WI38 (cell line): ENCODE data around the gene TECTB.

Experiments
- H3K4me3 ChIP-seq: 2 replicates; pipeline ENCODE4 v1.5.1; 2011; ENCODE audit warnings: low read depth, mild to moderate bottlenecking, control low read depth, low read length
- TF ChIP-seq, protein P1 (sequence below): IDR thresholded peaks from 2 replicates; pipeline ENCODE4 v1.5.1; 2012; ENCODE audit warnings: low read depth, mild to moderate bottlenecking, control low read depth, low read length

TECTB gene

DNA sequence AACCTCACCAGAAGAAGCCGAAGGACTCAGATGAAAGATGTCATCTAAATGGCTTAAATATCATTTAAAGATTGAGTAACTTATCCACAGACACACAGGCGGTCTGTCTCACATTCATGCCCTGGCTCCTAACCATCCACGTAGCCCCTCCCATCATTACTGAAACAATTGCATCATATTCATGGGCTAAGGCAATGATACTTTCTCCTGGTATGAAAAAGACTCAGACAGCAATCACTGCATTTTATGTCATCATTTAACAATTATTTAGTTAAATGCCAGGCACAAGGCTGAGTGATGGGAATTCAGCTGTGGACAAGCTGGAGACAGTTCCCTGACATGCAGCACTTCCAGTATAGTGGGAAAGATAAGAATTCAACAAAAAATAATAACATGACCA, 11.2 kb upstream of the TECTB start:
- no peak overlapping the region for H3K4me3 ChIP-seq
- TF ChIP-seq, protein P1, sequence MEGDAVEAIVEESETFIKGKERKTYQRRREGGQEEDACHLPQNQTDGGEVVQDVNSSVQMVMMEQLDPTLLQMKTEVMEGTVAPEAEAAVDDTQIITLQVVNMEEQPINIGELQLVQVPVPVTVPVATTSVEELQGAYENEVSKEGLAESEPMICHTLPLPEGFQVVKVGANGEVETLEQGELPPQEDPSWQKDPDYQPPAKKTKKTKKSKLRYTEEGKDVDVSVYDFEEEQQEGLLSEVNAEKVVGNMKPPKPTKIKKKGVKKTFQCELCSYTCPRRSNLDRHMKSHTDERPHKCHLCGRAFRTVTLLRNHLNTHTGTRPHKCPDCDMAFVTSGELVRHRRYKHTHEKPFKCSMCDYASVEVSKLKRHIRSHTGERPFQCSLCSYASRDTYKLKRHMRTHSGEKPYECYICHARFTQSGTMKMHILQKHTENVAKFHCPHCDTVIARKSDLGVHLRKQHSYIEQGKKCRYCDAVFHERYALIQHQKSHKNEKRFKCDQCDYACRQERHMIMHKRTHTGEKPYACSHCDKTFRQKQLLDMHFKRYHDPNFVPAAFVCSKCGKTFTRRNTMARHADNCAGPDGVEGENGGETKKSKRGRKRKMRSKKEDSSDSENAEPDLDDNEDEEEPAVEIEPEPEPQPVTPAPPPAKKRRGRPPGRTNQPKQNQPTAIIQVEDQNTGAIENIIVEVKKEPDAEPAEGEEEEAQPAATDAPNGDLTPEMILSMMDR = no peak

DNA sequence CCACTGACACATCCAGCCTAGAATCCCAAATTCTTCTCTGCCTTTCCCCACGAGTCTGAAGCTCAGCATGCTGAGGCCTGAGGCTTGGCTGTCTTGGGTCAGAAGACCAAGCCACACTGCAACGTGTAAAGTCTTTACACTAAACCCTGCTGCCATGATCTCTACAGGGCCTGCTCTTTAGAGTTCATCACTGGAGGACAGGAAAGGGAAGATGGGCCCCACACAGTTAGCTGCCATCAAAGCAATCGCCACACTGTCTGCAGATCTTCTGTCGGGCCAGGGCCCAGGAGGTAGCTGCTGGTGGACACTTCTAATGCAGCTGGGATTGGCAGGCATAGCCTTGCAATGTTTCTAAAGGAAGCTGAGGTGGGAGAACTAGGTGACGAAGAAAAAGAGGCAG, 8.4 kb upstream of the TECTB start:
- TF ChIP-seq, protein P1 = no peak
- H3K4me3 ChIP-seq = no peak overlapping the region

DNA sequence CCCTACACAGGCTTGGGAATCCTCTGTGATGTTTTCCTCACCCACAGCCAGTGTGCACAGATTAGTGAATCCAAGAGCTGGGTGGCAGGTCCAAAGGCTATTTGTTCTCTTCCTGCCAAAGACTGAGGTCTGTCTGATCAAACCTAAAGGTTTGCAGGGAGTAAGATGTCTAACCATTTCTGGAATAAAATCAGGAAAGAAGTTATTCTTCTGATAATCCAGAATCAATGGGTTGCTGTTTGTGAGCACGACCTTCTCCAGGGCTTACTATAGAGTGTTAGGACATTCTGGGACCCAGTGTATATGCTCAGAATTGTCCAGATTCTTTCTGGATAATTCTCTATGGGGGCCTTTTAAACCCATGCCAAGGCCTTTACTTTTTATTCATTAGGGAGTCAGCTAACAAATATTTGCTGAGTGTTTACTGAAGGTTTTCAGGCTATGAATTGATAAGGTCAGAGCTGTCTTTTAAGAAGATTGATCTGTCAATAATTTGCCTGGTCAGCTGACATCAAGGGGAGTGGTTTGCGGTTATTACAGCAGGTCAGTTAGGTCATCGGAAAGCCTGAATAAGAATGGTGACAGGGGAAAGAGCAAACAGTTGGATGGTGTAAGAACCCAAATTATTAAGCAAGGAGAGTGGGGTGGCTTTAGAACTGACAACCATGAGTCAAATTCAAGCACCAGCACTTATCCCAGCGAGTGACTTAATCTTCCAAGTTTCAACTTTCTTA, 7.5 kb upstream of the TECTB start:
- no peak overlapping the region for H3K4me3 ChIP-seq
- TF ChIP-seq, protein P1 = no peak

DNA sequence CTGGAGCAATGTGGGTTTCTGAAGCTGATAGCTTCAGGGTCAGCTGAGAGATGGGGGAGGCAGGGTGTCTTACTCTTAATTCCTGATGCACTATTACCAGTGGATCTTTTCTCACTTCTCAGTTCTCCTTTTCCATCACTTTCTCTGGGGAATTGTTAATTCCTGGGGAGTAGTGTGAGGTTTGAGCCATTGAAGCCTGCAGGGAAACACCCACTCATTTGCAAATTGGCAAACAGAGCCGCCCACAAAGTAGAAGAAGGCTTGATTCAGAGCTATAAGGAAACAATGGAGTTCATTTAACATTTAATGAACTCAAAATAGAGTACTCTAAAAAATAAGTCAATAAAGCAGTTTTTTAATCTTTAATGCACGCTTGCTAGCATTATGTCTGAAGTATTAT, 4.3 kb upstream of the TECTB start:
- TF ChIP-seq, protein P1 = no peak
- no peak overlapping the region for H3K4me3 ChIP-seq

DNA sequence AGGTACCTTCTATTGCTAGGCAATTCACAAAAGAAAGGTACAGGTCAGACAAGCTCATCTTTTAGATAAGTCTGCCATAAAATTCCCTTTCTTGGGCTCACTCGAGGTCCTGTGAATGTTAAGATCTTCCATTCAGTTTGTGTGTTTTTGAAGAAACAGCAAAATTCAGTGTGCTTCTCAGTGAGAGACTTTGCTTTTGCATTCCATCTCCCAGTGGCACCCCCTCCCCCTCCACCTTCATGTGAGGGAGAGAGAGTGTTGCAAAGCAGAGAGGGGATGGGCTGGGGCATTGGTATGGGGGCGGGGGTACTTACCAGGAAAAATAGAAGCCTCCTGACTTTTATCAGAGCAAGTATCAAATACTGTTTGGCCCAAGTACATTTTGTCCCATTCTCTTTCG, 3.8 kb upstream of the TECTB start:
- TF ChIP-seq, protein P1 = no peak
- H3K4me3 ChIP-seq = no peak overlapping the region

DNA sequence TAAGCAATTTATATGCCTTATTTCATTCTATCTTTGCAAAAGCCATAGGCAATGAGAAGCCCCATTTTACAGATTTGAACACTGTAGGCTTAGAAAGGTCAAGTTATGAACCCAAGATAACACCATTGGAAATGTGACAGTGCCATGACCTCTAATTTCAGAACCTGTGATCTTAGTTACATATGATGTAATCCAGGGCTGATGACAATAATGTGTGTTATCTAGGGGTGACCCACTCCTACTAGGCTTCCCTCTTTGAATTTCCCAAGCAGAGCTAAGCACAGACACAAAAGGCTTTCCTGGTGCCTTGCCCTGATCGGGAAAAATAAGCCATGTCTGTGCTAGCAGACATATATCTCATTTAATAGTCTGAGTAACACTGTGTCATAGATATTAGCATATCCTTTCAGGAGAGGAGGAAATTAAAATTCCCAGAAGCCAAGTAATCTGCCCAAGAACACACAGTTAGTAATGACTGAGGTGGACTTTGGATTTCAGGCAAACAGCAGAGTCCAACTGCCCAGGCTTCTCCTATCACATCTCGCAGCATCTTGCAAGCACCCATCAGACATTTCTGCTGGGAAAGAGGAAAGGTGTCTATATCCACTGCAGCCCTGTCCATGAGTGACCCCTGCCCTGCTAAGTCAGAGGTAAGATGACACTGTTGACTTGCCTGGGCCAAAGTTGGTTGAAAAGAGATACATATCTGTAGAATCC, 2.8 kb upstream of the TECTB start:
- TF ChIP-seq, protein P1 = no peak
- no peak overlapping the region for H3K4me3 ChIP-seq

DNA sequence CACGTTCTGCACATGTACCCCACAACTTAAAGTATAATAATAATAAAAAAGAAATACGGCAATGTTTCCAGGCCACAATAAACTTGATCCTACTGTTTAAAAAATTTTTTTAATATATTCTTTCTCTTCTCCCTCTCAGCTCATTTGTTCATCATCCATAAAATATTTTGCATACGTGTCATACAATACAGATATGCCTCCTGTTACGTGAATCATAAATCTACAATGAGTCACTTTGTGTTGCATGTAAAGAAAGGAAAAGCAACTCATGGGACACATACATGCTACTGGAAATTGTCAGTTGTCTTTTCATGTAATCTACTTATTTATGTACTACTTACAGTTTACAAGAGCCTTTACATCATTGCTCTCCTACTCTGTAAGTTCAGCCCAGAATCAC, 1.1 kb upstream of the TECTB start:
- H3K4me3 ChIP-seq = no peak overlapping the region
- TF ChIP-seq, protein P1 = no peak
